Endothelial cell of umbilical vein (primary cell): ENCODE measurements around the gene IL1R1. TPM values are rescaled to one million over a fixed set of nuclear protein-coding genes. Genes with fewer than 3 reads are reported as not detected.

Source experiments
- BruUV-seq: library from RNA; stranded (reverse); fragments of 400-500 nt; replicated peaks from 2 replicates; lab custom pipeline; 2021; lab: Mats Ljungman, UMichigan
- CTCF ChIA-PET: fragments of 300-600, 350-600 bp; sonication (Branson Sonifier 250); formaldehyde crosslinking; loops from one replicate; lab custom pipeline; 2021; ENCODE audit warnings: antibody characterized with exemption, inconsistent platforms; lab: Charles Lee
- POLR2A ChIA-PET: fragments of 300-600, 350-600 bp; sonication (Branson Sonifier 250); formaldehyde crosslinking; loops from one replicate; lab custom pipeline; 2021; ENCODE audit warnings: antibody characterized with exemption, inconsistent platforms; lab: Charles Lee
- DNase-seq: peaks from one replicate; pipeline ENCODE4 v3.0.0-alpha.2; 2011; ENCODE audit warnings: low read depth, low spot score
- FAIRE-seq: peaks from 2 replicates; lab custom pipeline; 2011; peaks lifted over from hg19 to GRCh38; lab: Jason Lieb, UNC
- H2AFZ ChIP-seq: 2 replicates; pipeline ENCODE4 v1.6.0; 2012; ENCODE audit warnings: low read depth, low read length, control low read depth, inconsistent platforms
- H3K27ac ChIP-seq: 2 replicates; pipeline ENCODE4 v1.5.1; 2011; ENCODE audit warnings: low read depth, mild to moderate bottlenecking, control low read depth, low read length, moderate library complexity; ENCODE audit not compliant: insufficient read depth
- H3K27me3 ChIP-seq, 2 experiments: 2 replicates each; pipeline versions ENCODE4 v1.6.0 to v1.6.1; 2011; ENCODE audit warnings: low read length in 2 of 2, mixed read lengths in 1 of 2; ENCODE audit not compliant: control insufficient read depth in 2 of 2, insufficient read depth in 2 of 2
- H3K36me3 ChIP-seq, 2 experiments: 2 replicates in 1 of 2; 3 replicates in 1 of 2; pipeline ENCODE4 v1.5.1; 2011; ENCODE audit warnings: low read length in 2 of 2, mild to moderate bottlenecking in 1 of 2, moderate library complexity in 1 of 2; ENCODE audit not compliant: control insufficient read depth in 2 of 2, insufficient read depth in 2 of 2; ENCODE audit errors: extremely low read depth in 1 of 2
- H3K4me1 ChIP-seq: 3 replicates; pipeline ENCODE4 v1.5.1; 2011; ENCODE audit warnings: mild to moderate bottlenecking, low read length; ENCODE audit not compliant: control insufficient read depth, insufficient read depth; ENCODE audit errors: extremely low read depth
- H3K4me2 ChIP-seq: 2 replicates; pipeline ENCODE4 v1.6.1; 2011; ENCODE audit warnings: low read length, control low read depth, mixed read lengths; ENCODE audit not compliant: insufficient read depth
- H3K4me3 ChIP-seq, 3 experiments: fragments of 200-600 bp in 1 of 3; sonication (generic), shearing (Covaris generic) in 1 of 3; replicated peaks in 1 of 3; 2 replicates each; pipeline ENCODE4 v1.5.1; 2011 to 2016; ENCODE audit warnings: control low read depth in 3 of 3, low read length in 3 of 3, mild to moderate bottlenecking in 2 of 3, inconsistent platforms in 1 of 3, low read depth in 1 of 3, moderate library complexity in 1 of 3; ENCODE audit not compliant: insufficient read depth in 1 of 3
- H3K79me2 ChIP-seq: 2 replicates; pipeline ENCODE4 v1.6.0; 2012; ENCODE audit warnings: low read length, inconsistent platforms; ENCODE audit not compliant: control insufficient read depth, insufficient read depth
- H3K9ac ChIP-seq: replicated peaks from 2 replicates; pipeline ENCODE3; 2011; ENCODE audit warnings: low read length, control low read depth; ENCODE audit not compliant: insufficient read depth; ENCODE audit errors: extremely low read depth
- H3K9me1 ChIP-seq: replicated peaks from 3 replicates; pipeline ENCODE4 v1.6.0; 2011; ENCODE audit warnings: mild to moderate bottlenecking, low read length; ENCODE audit not compliant: control insufficient read depth, insufficient read depth; ENCODE audit errors: extremely low read depth
- H3K9me3 ChIP-seq: replicated peaks from 2 replicates; pipeline ENCODE4 v1.5.1; 2012; ENCODE audit warnings: low read length, inconsistent platforms; ENCODE audit not compliant: control insufficient read depth, insufficient read depth
- H4K20me1 ChIP-seq: replicated peaks from 2 replicates; pipeline ENCODE3; 2011; ENCODE audit warnings: mild to moderate bottlenecking, low read length; ENCODE audit not compliant: control insufficient read depth, insufficient read depth; ENCODE audit errors: extremely low read depth
- CTCF ChIP-seq, 2 donors: IDR thresholded peaks; 1 replicate in 1 of 2; 2 replicates in 1 of 2; pipeline ENCODE4 v1.5.1; 2011; ENCODE audit warnings: low read length in 2 of 2, mild to moderate bottlenecking in 2 of 2, moderate library complexity in 2 of 2, control low read depth in 1 of 2, inconsistent platforms in 1 of 2, low read depth in 1 of 2; ENCODE audit not compliant: insufficient read depth in 1 of 2; ENCODE audit errors: extremely low read depth in 1 of 2
- EZH2 ChIP-seq: IDR thresholded peaks from 2 replicates; pipeline ENCODE4 v1.6.1; 2012; ENCODE audit warnings: borderline replicate concordance, low read depth, mild to moderate bottlenecking, moderate library complexity, low read length, inconsistent platforms; ENCODE audit not compliant: severe bottlenecking
- FOS ChIP-seq: IDR thresholded peaks from 2 replicates; pipeline ENCODE4 v1.6.1; 2011; ENCODE audit warnings: mild to moderate bottlenecking, low read length, moderate library complexity, borderline replicate concordance; ENCODE audit not compliant: insufficient read depth
- GATA2 ChIP-seq: IDR thresholded peaks from 2 replicates; pipeline ENCODE4 v1.7.0; 2011; ENCODE audit warnings: low read depth, mild to moderate bottlenecking, moderate library complexity, mixed read lengths, low read length; ENCODE audit not compliant: insufficient read length, insufficient read depth
- JUN ChIP-seq: IDR thresholded peaks from 2 replicates; pipeline ENCODE4 v1.6.1; 2011; ENCODE audit warnings: borderline replicate concordance, low read depth; ENCODE audit not compliant: insufficient read length, insufficient read depth
- MYC ChIP-seq: IDR thresholded peaks from one replicate; pipeline ENCODE4 v1.6.1; 2011; ENCODE audit warnings: mild to moderate bottlenecking, low read depth, low read length
- POLR2A ChIP-seq: IDR thresholded peaks from 2 replicates; pipeline ENCODE4 v1.6.1; 2012; ENCODE audit warnings: low read depth, mild to moderate bottlenecking, control low read depth, low read length
- POLR2AphosphoS5 ChIP-seq: IDR thresholded peaks from 2 replicates; pipeline ENCODE4 v1.6.1; 2012; ENCODE audit warnings: low read depth, mild to moderate bottlenecking, control low read depth, low read length, moderate library complexity; ENCODE audit not compliant: insufficient read depth
- dilution Hi-C: fragments of 300-500 bp; cut with MboI; formaldehyde crosslinking; loops from one replicate; pipeline ENCODE4 v1.15.0; 2019; ENCODE audit warnings: low sequenced_read_pairs; ENCODE audit not compliant: extremely low pct_ligation_motif_present
- intact Hi-C: fragments of 100-400 bp; cut with micrococcal nuclease; formaldehyde crosslinking; loops from one replicate; pipeline ENCODE4 v1.10.0; 2022
- polyA plus RNA-seq, 4 experiments: library from polyadenylated mRNA; depleted of rRNA in 3 of 4; stranded (reverse) in 3 of 4; unstranded in 1 of 4; fragments of >200 nt; gene quantifications; 2 replicates each; pipeline versions ENCODE4 v1.2.1 to v1.2.3, GENCODE V29; 2011 to 2012; ENCODE audit warnings: missing spikeins in 1 of 4
- total RNA-seq: library from RNA; stranded (reverse); gene quantifications from 2 replicates; pipeline ENCODE4 v1.2.3, GENCODE V29; 2021
- TF ChIP-seq, protein P1 (sequence below): IDR thresholded peaks from 2 replicates; pipeline ENCODE4 v1.6.1; 2011; ENCODE audit not compliant: insufficient read depth, insufficient read length

The IL1R1 gene
- total and polyA plus RNA-seq, 2 donors (not counting 3 experiments of a cell fraction or from before 2014, with no cell fraction given), result 5.4 to 5.5 TPM

DNA sequence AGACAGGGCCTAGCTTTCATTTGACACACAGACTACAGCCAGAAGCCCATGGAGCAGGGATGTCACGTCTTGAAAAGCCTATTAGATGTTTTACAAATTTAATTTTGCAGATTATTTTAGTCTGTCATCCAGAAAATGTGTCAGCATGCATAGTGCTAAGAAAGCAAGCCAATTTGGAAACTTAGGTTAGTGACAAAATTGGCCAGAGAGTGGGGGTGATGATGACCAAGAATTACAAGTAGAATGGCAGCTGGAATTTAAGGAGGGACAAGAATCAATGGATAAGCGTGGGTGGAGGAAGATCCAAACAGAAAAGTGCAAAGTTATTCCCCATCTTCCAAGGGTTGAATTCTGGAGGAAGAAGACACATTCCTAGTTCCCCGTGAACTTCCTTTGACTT lies 36.5 kb downstream of the IL1R1 start:
- no peaks in the 10 kb centered on the region for H4K20me1 ChIP-seq
- no TSS peak for BruUV-seq
- intact Hi-C loops (no loop called here), dilution Hi-C loops (no loop called here)
- H3K79me2 ChIP-seq, result no peaks in the 10 kb centered on the region
- ChIA-PET POLR2A (no interaction called here), CTCF (interaction anchor here (1.2 kb wide), 1 partner anchor 159 kb away, joined by 3 read pairs; no protein-coding TSS in a partner anchor)
- no peaks in the 10 kb centered on the region for H3K27me3 ChIP-seq
- no peak overlapping the region for H2AFZ ChIP-seq
- TF ChIP-seq MYC (no peak), EZH2 (no peak), JUN (no peak), POLR2AphosphoS5 (no peak), FOS (no peak), CTCF (IDR thresholded peaks at IDR 0.05; ENCODE audit: extremely low read depth in 1 of 2, insufficient read depth in 1 of 2, low read depth in 1 of 2, low read length in 2 of 2) (no peak), POLR2A (no peak), GATA2 (no peak)
- TF ChIP-seq, protein P1, sequence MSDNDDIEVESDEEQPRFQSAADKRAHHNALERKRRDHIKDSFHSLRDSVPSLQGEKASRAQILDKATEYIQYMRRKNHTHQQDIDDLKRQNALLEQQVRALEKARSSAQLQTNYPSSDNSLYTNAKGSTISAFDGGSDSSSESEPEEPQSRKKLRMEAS, result no peak
- H3K9me3 ChIP-seq, result no peaks in the 10 kb centered on the region
- H3K4me2 ChIP-seq, result no peak overlapping the region
- H3K4me1 ChIP-seq, result no peaks in the 10 kb centered on the region
- FAIRE-seq (no peak), DNase-seq (no peak)
- H3K4me3 ChIP-seq, result no peak overlapping the region
- no peaks in the 10 kb centered on the region for H3K9me1 ChIP-seq
- H3K36me3 ChIP-seq, result no peaks in the 10 kb centered on the region
- H3K27ac ChIP-seq, result no peak overlapping the region
- H3K9ac ChIP-seq, result no peak overlapping the region
